K562 (cell line): Measurements from ENCODE around the gene EPHA1. TPM values are rescaled to one million over a fixed set of nuclear protein-coding genes. Genes with fewer than 3 reads are reported as not detected.

ENCODE experiments used
- ATAC-seq: fragments of 200-7000 bp; cut with Tn5 transposase; 3 replicates; pipeline ENCODE4 v1.9.1; 2020; ENCODE audit warnings: moderate library complexity
- BruUV-seq: library from RNA; stranded (reverse); fragments of 400-500 nt; replicated peaks from 2 replicates; lab custom pipeline; 2021; lab: Mats Ljungman, UMichigan
- CTCF ChIA-PET: fragments of 300-600 bp; formaldehyde crosslinking; extraction: SDS; loops from one replicate; lab custom pipeline; 2021; ENCODE audit warnings: low intra/inter-chr PET ratio; lab: Yijun Ruan, JAX
- POLR2A ChIA-PET: fragments of 300-600, 350-650 bp; sonication (Branson Sonifier 250); formaldehyde crosslinking; extraction: SDS; loops from one replicate; lab custom pipeline; 2021; ENCODE audit warnings: antibody characterized with exemption, inconsistent platforms; lab: Yijun Ruan, JAX
- DNase-seq, 4 experiments: peaks; one replicate each; pipeline versions ENCODE4 v3.0.0 to v3.0.0-alpha.2; 2011 to 2018; ENCODE audit warnings: low spot score in 3 of 4, mixed read lengths in 3 of 4; ENCODE audit errors: extremely low read depth in 1 of 4
- FAIRE-seq: peaks from 2 replicates; lab custom pipeline; 2011; peaks lifted over from hg19 to GRCh38; lab: Jason Lieb, UNC
- H2AFZ ChIP-seq: 2 replicates; pipeline ENCODE4 v1.6.0; 2011; ENCODE audit warnings: low read depth, low read length, control low read depth, inconsistent platforms
- H3K27ac ChIP-seq: fragments of 200-600 bp; 3 replicates; pipeline ENCODE4 v1.8.0; 2011; ENCODE audit warnings: low read depth, mild to moderate bottlenecking, control low read depth, inconsistent platforms, low read length, moderate library complexity, mixed read lengths; ENCODE audit errors: extremely low read depth
- H3K27me3 ChIP-seq, 2 experiments: fragments of 300-600 bp in 1 of 2; 2 replicates in 1 of 2; 3 replicates in 1 of 2; pipeline versions ENCODE4 v1.6.0 to v1.8.0; 2011; ENCODE audit warnings: inconsistent platforms in 2 of 2, low read length in 2 of 2, mild to moderate bottlenecking in 1 of 2, mixed read lengths in 1 of 2, moderate library complexity in 1 of 2; ENCODE audit not compliant: control insufficient read depth in 2 of 2, insufficient read depth in 2 of 2
- H3K36me3 ChIP-seq: fragments of 300-600 bp; 3 replicates; pipeline ENCODE4 v1.8.0; 2011; ENCODE audit warnings: mild to moderate bottlenecking, low read length, inconsistent platforms; ENCODE audit not compliant: control insufficient read depth, insufficient read depth
- H3K4me1 ChIP-seq, 2 experiments: fragments of 200-600 bp in 1 of 2; replicated peaks in 1 of 2; 2 replicates in 1 of 2; 3 replicates in 1 of 2; pipeline versions ENCODE4 v1.5.1 to v1.8.0; 2011; ENCODE audit warnings: inconsistent platforms in 2 of 2, low read length in 2 of 2, mild to moderate bottlenecking in 1 of 2, mixed read lengths in 1 of 2, moderate library complexity in 1 of 2; ENCODE audit not compliant: control insufficient read depth in 2 of 2, insufficient read depth in 2 of 2
- H3K4me2 ChIP-seq: 2 replicates; pipeline ENCODE4 v1.6.1; 2011; ENCODE audit warnings: low read length, control low read depth, inconsistent platforms, mixed read lengths; ENCODE audit not compliant: insufficient read depth
- H3K4me3 ChIP-seq: fragments of 200-600 bp; sonication (generic), shearing (Covaris generic); 2 replicates; pipeline ENCODE4 v1.5.1; 2016; ENCODE audit warnings: control low read depth, inconsistent platforms
- H3K79me2 ChIP-seq: fragments of 200-600 bp; 3 replicates; pipeline ENCODE4 v1.8.0; 2011; ENCODE audit warnings: low read length, inconsistent platforms; ENCODE audit not compliant: control insufficient read depth, insufficient read depth
- H3K9ac ChIP-seq, 2 experiments: 2 replicates each; pipeline versions ENCODE4 v1.6.0 to v1.6.1; 2011; ENCODE audit warnings: low read depth in 2 of 2, low read length in 2 of 2, control low read depth in 1 of 2, inconsistent platforms in 1 of 2, mild to moderate bottlenecking in 1 of 2, mixed read lengths in 1 of 2; ENCODE audit not compliant: insufficient read depth in 1 of 2
- H3K9me1 ChIP-seq: one replicate; pipeline ENCODE4 v1.6.0; 2011; ENCODE audit warnings: inconsistent platforms, mild to moderate bottlenecking, low read length, moderate library complexity; ENCODE audit not compliant: control insufficient read depth, insufficient read depth
- H3K9me3 ChIP-seq: replicated peaks from 2 replicates; pipeline ENCODE4 v1.5.1; 2011; ENCODE audit warnings: low read depth, low read length, inconsistent platforms; ENCODE audit not compliant: control insufficient read depth, insufficient read depth
- H4K20me1 ChIP-seq: replicated peaks from 2 replicates; pipeline ENCODE4 v1.6.1; 2011; ENCODE audit warnings: low read length, inconsistent platforms, mixed read lengths; ENCODE audit not compliant: control insufficient read depth, insufficient read depth
- CBFA2T2 ChIP-seq: fragments of 450-650 bp; conservative IDR thresholded peaks from 2 replicates; pipeline ENCODE4 v1.6.1; 2017; ENCODE audit warnings: mild to moderate bottlenecking
- CBFA2T3 ChIP-seq: fragments of 450-650 bp; IDR thresholded peaks from 2 replicates; pipeline ENCODE4 v1.6.1; 2017
- ETV6 ChIP-seq, 3 experiments: fragments of 150-350 bp in 1 of 3; sonication (generic) in 1 of 3; formaldehyde crosslinking in 1 of 3; IDR thresholded peaks; 2 replicates each; pipeline versions ENCODE4 v1.6.1 to v1.8.0; 2014 to 2022; ENCODE audit warnings: borderline replicate concordance in 2 of 3, low read depth in 2 of 3, antibody characterized with exemption in 1 of 3, low read length in 1 of 3, mild to moderate bottlenecking in 1 of 3, missing genetic modification reagents in 1 of 3
- GATA2 ChIP-seq: sonication (generic); formaldehyde crosslinking; IDR thresholded peaks from 2 replicates; pipeline ENCODE4 v1.4.0; 2020; ENCODE audit warnings: mild to moderate bottlenecking, missing genetic modification reagents
- KLF13 ChIP-seq: fragments of 450-650 bp; IDR thresholded peaks from 2 replicates; pipeline ENCODE4 v1.6.1; 2016; ENCODE audit warnings: missing genetic modification characterization, low read depth, mild to moderate bottlenecking, missing compliant biosample characterization, moderate library complexity, borderline replicate concordance
- MCM2 ChIP-seq: fragments of 450-650 bp; IDR thresholded peaks from 2 replicates; pipeline ENCODE4 v1.6.1; 2017; ENCODE audit warnings: low read depth, mild to moderate bottlenecking
- MCM3 ChIP-seq: fragments of 450-650 bp; IDR thresholded peaks from 2 replicates; pipeline ENCODE4 v1.6.1; 2016
- MCM7 ChIP-seq, 2 experiments: fragments of 450-650 bp; IDR thresholded peaks; 2 replicates each; pipeline ENCODE4 v1.6.1; 2016 to 2018
- NR4A1 ChIP-seq, 2 experiments: fragments of 250-450 bp in 1 of 2; fragments of 450-650 bp in 1 of 2; sonication (Bioruptor Pico) in 1 of 2; IDR thresholded peaks; 2 replicates each; pipeline versions ENCODE4 v1.4.0 to v1.6.1; 2016 to 2020; ENCODE audit warnings: mild to moderate bottlenecking in 2 of 2, missing compliant biosample characterization in 1 of 2, missing genetic modification characterization in 1 of 2, moderate library complexity in 1 of 2
- PURB ChIP-seq: sonication (generic); formaldehyde crosslinking; IDR thresholded peaks from 2 replicates; pipeline ENCODE4 v1.9.0; 2021; ENCODE audit warnings: low read depth, mild to moderate bottlenecking, missing genetic modification reagents
- SIRT6 ChIP-seq: IDR thresholded peaks from one replicate; pipeline ENCODE4 v1.6.1; 2012; ENCODE audit warnings: low read depth, mild to moderate bottlenecking, control low read depth, inconsistent platforms, low read length, moderate library complexity
- SMAD3 ChIP-seq: fragments of 450-650 bp; formaldehyde crosslinking; conservative IDR thresholded peaks from 2 replicates; pipeline ENCODE4 v1.4.0; 2020; ENCODE audit warnings: mild to moderate bottlenecking
- TAL1 ChIP-seq: fragments of 450-650 bp; IDR thresholded peaks from 2 replicates; pipeline ENCODE4 v1.6.1; 2016; ENCODE audit warnings: mild to moderate bottlenecking
- TCF7 ChIP-seq: sonication (generic); IDR thresholded peaks from 2 replicates; pipeline ENCODE4 v1.6.1; 2016; ENCODE audit warnings: antibody characterized with exemption, borderline replicate concordance
- TFAP4 ChIP-seq: sonication (generic); formaldehyde crosslinking; IDR thresholded peaks from 2 replicates; pipeline ENCODE4 v1.8.0; 2022; ENCODE audit warnings: missing genetic modification reagents, mild to moderate bottlenecking, moderate library complexity, borderline replicate concordance
- THRB ChIP-seq: fragments of 450-650 bp; formaldehyde crosslinking; conservative IDR thresholded peaks from 2 replicates; pipeline ENCODE4 v1.4.0; 2022; ENCODE audit warnings: mild to moderate bottlenecking, missing genetic modification characterization
- TRIM24 ChIP-seq, 2 experiments: fragments of 450-650 bp; IDR thresholded peaks; 2 replicates each; pipeline ENCODE4 v1.6.1; 2016
- ZNF79 ChIP-seq: fragments of 250-450 bp; sonication (Bioruptor Pico); IDR thresholded peaks from 2 replicates; pipeline ENCODE4 v1.4.0; 2020; ENCODE audit warnings: low read depth, mild to moderate bottlenecking, moderate library complexity
- WGBS: fragments of 100-300 bp; shearing (Covaris generic); methylation state at CpG from one replicate; pipeline ENCODE4 v1.1.6; 2016; ENCODE audit warnings: low coverage, mixed read lengths; ENCODE audit not compliant: insufficient coverage; ENCODE audit errors: missing lambda C conversion rate; 5-methylcytosine and 5-hydroxymethylcytosine counted together
- in situ Hi-C: fragments of 300-500 bp; cut with MboI; formaldehyde crosslinking; loops from 4 replicates; pipeline ENCODE4 v1.15.0; 2018; ENCODE audit warnings: inconsistent platforms, mixed read lengths
- intact Hi-C: fragments of 100-400 bp; cut with micrococcal nuclease; formaldehyde crosslinking; loops from 2 replicates; pipeline ENCODE4 v1.14.2; 2022
- polyA plus RNA-seq, 8 experiments: library from polyadenylated mRNA; depleted of rRNA in 4 of 8; stranded (reverse) in 5 of 8; unstranded in 3 of 8; fragments of >200 nt; fragmentation: Nextera tagmentation in 2 of 8; fragmentation: Illumina TruSeq in 1 of 8; extraction: Ambion mirVana in 2 of 8; extraction: Trizol in 1 of 8; gene quantifications; 2 replicates each; pipeline versions ENCODE4 v1.2.1 to v1.2.3, GENCODE V29; 2011 to 2014; ENCODE audit warnings: inconsistent platforms in 1 of 8, missing spikeins in 1 of 8
- total RNA-seq, 7 experiments: library from RNA; depleted of rRNA in 6 of 7; stranded (reverse); fragments of >200 nt in 6 of 7; fragmentation: Illumina TruSeq in 2 of 7; extraction: Trizol in 2 of 7; gene quantifications; 2 replicates each; pipeline versions ENCODE4 v1.2.1 to v1.2.3, GENCODE V29; 2011 to 2021; ENCODE audit warnings: low replicate concordance in 1 of 7
- TF ChIP-seq, protein P1 (sequence below): fragments of 450-650 bp; IDR thresholded peaks from 2 replicates; pipeline ENCODE4 v1.6.1; 2016

Gene EPHA1
- total and polyA plus RNA-seq, 9 of the 15 experiments (the other 6 are each of a cell fraction or from before 2014, with no cell fraction given) = 0.22 to 0.57 (median 0.32) TPM; not detected in 6

GRCh38 chr7:143405173-143406001 is 3.3 kb downstream of the EPHA1 start:
- H3K4me2 ChIP-seq = no peak overlapping the region
- no peaks in the 10 kb centered on the region for H3K36me3 ChIP-seq
- no peak overlapping the region for H3K27ac ChIP-seq
- peak overlapping the region in 1 of 2 experiments; percentile 41; a peak in 1 of 4 replicates for H3K9ac ChIP-seq
- H3K9me3 ChIP-seq = no peaks in the 10 kb centered on the region
- 0 out of 2 replicates have a peak, but pooled peaks cover 3% of the 10 kb centered on the region for H4K20me1 ChIP-seq
- ChIA-PET POLR2A (interaction anchor here (0.8 to 10.7 kb wide), 2 partner anchors 14 to 22 kb away, joined by 3 to 131 read pairs; no protein-coding TSS in a partner anchor), CTCF (no interaction called here)
- no peak for ATAC-seq
- H3K27me3 ChIP-seq = peaks cover 53 to 71% of the 10 kb centered on the region in 2 experiments
- no peak for DNase-seq
- no peak for FAIRE-seq
- no peak overlapping the region for H3K4me3 ChIP-seq
- no TSS peak for BruUV-seq
- WGBS = 2% methylated on average over 9 of the region's 9 CpGs
- in situ Hi-C loops (no loop called here), intact Hi-C loops (no loop called here)
- no peak overlapping the region for H2AFZ ChIP-seq
- no peaks in the 10 kb centered on the region for H3K9me1 ChIP-seq
- no peaks in the 10 kb centered on the region for H3K79me2 ChIP-seq
- peaks cover 0 to 7% of the 10 kb centered on the region in 2 experiments; a peak in 3 of 5 replicates for H3K4me1 ChIP-seq
- no peak for TF ChIP-seq PURB
- TF ChIP-seq TCF7 = no peak
- TF ChIP-seq MCM3 = peak; percentile 50; the same call in 1 of the 2 replicates
- 0 out of 4 replicates have a peak, but pooled peaks have one; percentile 46 to 58 for TF ChIP-seq MCM7 (IDR thresholded peaks at IDR 0.05)
- peak; percentile 64 for TF ChIP-seq CBFA2T2
- 0 out of 2 replicates have a peak, but pooled peaks have one; percentile 17 for TF ChIP-seq GATA2 (CRISPR knock-in tag)
- peak; percentile 4; the same call in 1 of the 2 replicates for TF ChIP-seq TAL1
- TF ChIP-seq SMAD3 (CRISPR knock-in tag) = no peak
- TF ChIP-seq SIRT6 = no peak
- TF ChIP-seq THRB (CRISPR knock-in tag) = no peak
- TF ChIP-seq CBFA2T3 = peak; percentile 73
- TF ChIP-seq KLF13 (tag) = no peak
- no peak for TF ChIP-seq ZNF79 (CRISPR knock-in tag)
- no peak for TF ChIP-seq ETV6 (IDR thresholded peaks at IDR 0.05; ENCODE audit: borderline replicate concordance in 1 of 2, low read depth in 2 of 2, low read length in 1 of 2)
- TF ChIP-seq ETV6 (CRISPR knock-in tag; IDR thresholded peaks at IDR 0.05; ENCODE audit: borderline replicate concordance) = no peak
- TF ChIP-seq NR4A1 (CRISPR knock-in tag; IDR thresholded peaks at IDR 0.05) = no peak
- TF ChIP-seq NR4A1 (tag; IDR thresholded peaks at IDR 0.05) = no peak
- no peak for TF ChIP-seq MCM2
- TF ChIP-seq TFAP4 (CRISPR knock-in tag) = peak; percentile 41; the same call in 1 of the 2 replicates
- TF ChIP-seq, protein P1, sequence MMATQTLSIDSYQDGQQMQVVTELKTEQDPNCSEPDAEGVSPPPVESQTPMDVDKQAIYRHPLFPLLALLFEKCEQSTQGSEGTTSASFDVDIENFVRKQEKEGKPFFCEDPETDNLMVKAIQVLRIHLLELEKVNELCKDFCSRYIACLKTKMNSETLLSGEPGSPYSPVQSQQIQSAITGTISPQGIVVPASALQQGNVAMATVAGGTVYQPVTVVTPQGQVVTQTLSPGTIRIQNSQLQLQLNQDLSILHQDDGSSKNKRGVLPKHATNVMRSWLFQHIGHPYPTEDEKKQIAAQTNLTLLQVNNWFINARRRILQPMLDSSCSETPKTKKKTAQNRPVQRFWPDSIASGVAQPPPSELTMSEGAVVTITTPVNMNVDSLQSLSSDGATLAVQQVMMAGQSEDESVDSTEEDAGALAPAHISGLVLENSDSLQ = no peak
- 0 out of 4 replicates have a peak, but pooled peaks of 1 of the 2 experiments have one; percentile 17 for TF ChIP-seq TRIM24 (IDR thresholded peaks at IDR 0.05)
